Aorta (tissue), 5 donors: ENCODE measurements around the gene NFX1. TPM values are rescaled to one million over a fixed set of nuclear protein-coding genes. Genes with fewer than 3 reads are reported as not detected.
"Not testable (repeated sequence)": the region's sequence is repeated elsewhere in the genome, so short reads cannot be mapped to it uniquely, and the experiment has no call there.

Experiments used
- ATAC-seq: fragments of 200-7000 bp; cut with Tn5 transposase; one replicate; pipeline ENCODE4 v1.9.1; 2022; ENCODE audit warnings: moderate library complexity; ENCODE audit not compliant: low FRiP score
- DNase-seq, 2 donors: peaks; one replicate each; pipeline ENCODE4 v3.0.0-alpha.2; 2020
- H3K27ac ChIP-seq, 2 donors: one replicate each; pipeline ENCODE4 v1.5.1; 2013; ENCODE audit warnings: low read length in 2 of 2, mild to moderate bottlenecking in 2 of 2, moderate library complexity in 2 of 2, control low read depth in 1 of 2, inconsistent platforms in 1 of 2, low read depth in 1 of 2
- H3K27me3 ChIP-seq, 2 donors: one replicate each; pipeline ENCODE4 v1.6.1; 2013; ENCODE audit warnings: control low read depth in 1 of 2, low read length in 1 of 2, mild to moderate bottlenecking in 1 of 2, moderate library complexity in 1 of 2; ENCODE audit not compliant: insufficient read depth in 2 of 2, control insufficient read depth in 1 of 2
- H3K36me3 ChIP-seq, 2 donors: one replicate each; pipeline ENCODE4 v1.6.1; 2013; ENCODE audit warnings: control low read depth in 1 of 2, low read length in 1 of 2, mild to moderate bottlenecking in 1 of 2; ENCODE audit not compliant: insufficient read depth in 2 of 2, control insufficient read depth in 1 of 2
- H3K4me1 ChIP-seq, 2 donors: one replicate each; pipeline ENCODE4 v1.6.1; 2013; ENCODE audit warnings: low read length in 2 of 2, control low read depth in 1 of 2, mild to moderate bottlenecking in 1 of 2, moderate library complexity in 1 of 2; ENCODE audit not compliant: insufficient read depth in 2 of 2, control insufficient read depth in 1 of 2
- H3K4me3 ChIP-seq, 2 donors: one replicate each; pipeline ENCODE4 v1.5.1; 2013; ENCODE audit warnings: low read length in 2 of 2, control low read depth in 1 of 2, mild to moderate bottlenecking in 1 of 2
- H3K9me3 ChIP-seq: one replicate; pipeline ENCODE4 v1.6.1; 2013; ENCODE audit warnings: mild to moderate bottlenecking, low read length; ENCODE audit not compliant: control insufficient read depth
- WGBS, 2 donors: extraction: QIAGEN DNeasy Blood & Tissue Kit; methylation state at CpG; one replicate each; pipeline ENCODE4 v1.1.7; 2013; 5-methylcytosine and 5-hydroxymethylcytosine counted together
- intact Hi-C, 2 donors: fragments of 100-400 bp; cut with DNase I; formaldehyde crosslinking; loops; one replicate each; pipeline versions ENCODE4 v1.14.2 to v1.15.0; 2022
- polyA plus RNA-seq, 2 donors: library from polyadenylated mRNA; stranded (reverse); fragments of 200-250 nt; gene quantifications; one replicate each; pipeline ENCODE4 v1.2.3, GENCODE V29; 2013
- total RNA-seq, 2 donors: library from RNA; stranded (reverse); fragmentation: NEBNext Ultra II Directional; extraction: Animal tissue kit (Norgen Biotek cat#: 25700); gene quantifications; one replicate each; pipeline ENCODE4 v1.2.1, GENCODE V29; 2021
- donor health status: healthy with polysubstance abuse.
- donor health status: Bipolar disorder and iron deficiency.
- donor health status: DM: no; HTN: no; CAD: no.
- donor health status: DM: no; HTN: no; CAD: no.
- donor health status: DM: yes; HTN: yes; CAD: no.

The NFX1 gene
- total and polyA plus RNA-seq, 4 donors: 21.4 to 38.3 (median 29.7) TPM

DNA sequence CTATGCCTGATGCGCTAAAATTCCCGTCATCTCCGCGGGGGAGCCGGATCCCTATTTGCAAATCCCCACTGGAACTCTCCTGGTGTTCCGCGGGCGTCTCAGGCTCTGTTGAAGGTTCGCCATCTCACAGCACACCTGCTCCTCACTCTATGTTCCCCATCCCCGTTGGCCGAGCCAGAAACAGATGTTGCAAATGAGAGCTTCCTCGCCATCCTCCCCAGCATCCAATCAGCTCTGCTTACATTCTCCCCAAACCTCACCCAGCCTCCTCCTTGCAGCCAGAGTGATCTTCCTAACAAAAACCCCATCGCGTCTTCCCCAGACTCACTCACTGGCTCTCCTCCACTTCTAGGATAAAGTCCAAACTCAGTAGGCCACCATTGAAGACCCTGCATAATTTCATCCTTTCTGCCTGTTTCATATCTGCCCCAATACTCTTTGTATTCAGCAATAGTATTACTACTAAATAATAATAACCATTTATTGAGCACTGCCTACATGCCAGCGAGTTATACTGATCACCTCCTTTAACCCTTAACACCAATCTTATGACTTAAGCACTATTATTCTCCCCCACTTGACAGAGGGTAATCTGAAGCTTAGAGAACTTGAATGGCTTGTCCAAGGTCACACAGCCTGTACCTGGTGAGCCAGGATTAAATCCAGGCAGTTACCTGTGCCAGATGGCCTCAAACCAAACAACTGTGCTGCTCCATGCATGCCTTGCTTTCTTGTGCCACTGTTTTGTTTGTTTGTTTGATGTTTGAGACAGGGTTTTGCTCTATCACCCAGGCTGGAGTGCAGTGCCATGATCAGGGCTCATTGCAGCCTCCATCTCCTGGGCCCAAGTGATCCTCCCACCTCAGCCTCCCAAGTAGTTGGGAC is 98.0 kb downstream of the NFX1 start:
- WGBS, 2 donors: 86 to 87% methylated on average over 15 of the region's 15 CpGs
- DNase-seq: no peak
- no peaks in the 10 kb centered on the region for H3K9me3 ChIP-seq
- intact Hi-C loops: no loop called here
- no peaks in the 10 kb centered on the region for H3K27me3 ChIP-seq
- no peaks in the 10 kb centered on the region for H3K36me3 ChIP-seq
- no peaks in the 10 kb centered on the region for H3K4me1 ChIP-seq
- H3K27ac ChIP-seq: no peak overlapping the region
- H3K4me3 ChIP-seq: no peak overlapping the region
- no peak for ATAC-seq

DNA sequence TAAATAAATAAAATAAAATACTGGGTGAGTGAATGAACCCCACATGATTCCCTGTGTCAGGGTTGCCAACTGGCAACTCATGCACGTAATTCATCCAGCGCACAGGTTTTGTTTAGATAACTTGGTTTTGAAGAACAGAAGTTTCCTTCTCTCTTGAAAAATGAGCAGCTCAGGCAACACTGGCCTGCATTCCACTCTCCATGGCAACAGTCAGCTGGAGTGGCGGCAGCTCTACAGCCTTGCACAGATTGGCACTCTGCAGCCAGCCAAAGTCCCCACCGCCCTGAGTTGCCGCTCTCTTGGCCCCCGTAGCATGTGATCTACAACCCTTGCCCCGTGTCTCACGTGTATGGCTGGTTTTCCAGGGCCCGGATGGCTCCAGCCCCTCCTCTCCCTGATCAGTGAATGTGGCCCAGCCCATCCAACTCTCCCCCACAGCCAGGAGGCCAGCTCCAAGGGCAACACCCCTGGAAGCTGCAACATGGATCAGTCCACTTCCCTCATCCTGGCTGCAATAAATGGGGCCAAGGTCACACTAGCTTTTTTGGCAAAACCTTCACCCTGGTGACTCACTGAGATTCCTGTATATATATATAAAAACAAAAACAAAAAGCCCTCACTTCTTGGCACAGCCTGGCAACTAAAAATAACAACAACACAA is 100.9 kb downstream of the NFX1 start:
- intact Hi-C loops, H3K9me3 ChIP-seq, ATAC-seq, H3K4me3 ChIP-seq, H3K4me1 ChIP-seq, H3K36me3 ChIP-seq, H3K27me3 ChIP-seq: not testable (repeated sequence)
- peak; percentile 86 to 87 for DNase-seq
- H3K27ac ChIP-seq: peak overlapping the region in 1 of 2 donors; percentile 77
- 2% methylated on average over 8 to 9 of the region's 9 CpGs for WGBS, 2 donors

DNA sequence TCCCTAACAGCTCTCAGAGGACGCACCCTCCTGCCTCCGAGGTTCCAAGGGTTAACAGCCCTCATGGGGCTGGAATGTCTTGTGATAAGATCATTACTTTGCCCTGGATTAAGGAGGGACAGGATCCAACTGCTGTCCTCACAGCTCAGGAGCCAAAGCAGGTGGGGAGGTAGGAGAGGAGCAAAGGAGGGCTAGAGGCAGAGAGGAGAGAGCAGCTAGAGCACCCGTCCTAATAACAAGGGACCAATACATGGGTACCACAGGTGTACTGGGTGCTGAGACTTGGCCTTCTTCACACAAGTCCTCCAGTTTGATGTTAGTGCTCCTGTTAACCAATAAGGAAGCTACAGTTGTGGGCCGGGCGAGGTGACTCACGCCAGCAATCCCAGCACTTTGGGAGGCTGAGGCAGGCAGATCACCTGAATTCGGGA is 102.3 kb downstream of the NFX1 start:
- H3K36me3 ChIP-seq, H3K4me1 ChIP-seq, H3K27me3 ChIP-seq, intact Hi-C loops, DNase-seq, H3K9me3 ChIP-seq, H3K27ac ChIP-seq, ATAC-seq, H3K4me3 ChIP-seq: not testable (repeated sequence)
- WGBS, 2 donors: 53% methylated on average over 7 of the region's 7 CpGs

- ATAC-seq: no peak
- no peak for DNase-seq
- H3K36me3 ChIP-seq: no peaks in the 10 kb centered on the region
- no peak overlapping the region for H3K4me3 ChIP-seq
- H3K4me1 ChIP-seq: no peaks in the 10 kb centered on the region
- no peak overlapping the region for H3K27ac ChIP-seq
- 81 to 87% methylated on average over 11 of the region's 11 CpGs for WGBS, 2 donors
- H3K27me3 ChIP-seq: no peaks in the 10 kb centered on the region
- H3K9me3 ChIP-seq: no peaks in the 10 kb centered on the region
- intact Hi-C loops: no loop called here
Observed at GRCh38 chr9:33393581-33393980, 103.3 kb downstream of the NFX1 start.

DNA sequence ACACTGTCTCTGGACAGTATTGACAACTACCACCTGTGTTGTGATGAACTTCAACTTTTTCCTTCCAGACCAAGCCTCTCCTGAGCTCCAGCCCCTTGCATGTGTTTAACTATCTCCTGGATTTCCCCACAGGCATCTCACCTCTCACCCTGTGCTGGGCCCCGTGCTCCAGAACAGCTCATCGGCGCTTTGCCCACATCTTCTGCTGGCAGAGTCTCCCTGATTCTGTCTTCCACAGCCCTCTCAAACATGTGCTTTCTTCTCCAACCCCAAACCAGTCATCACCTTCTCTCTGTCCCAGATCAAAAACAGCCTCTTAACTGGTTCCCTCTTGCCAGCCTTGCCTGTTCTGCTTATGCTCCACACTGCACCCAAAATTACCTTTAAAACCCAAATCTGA is 103.7 kb downstream of the NFX1 start:
- H3K27ac ChIP-seq, H3K9me3 ChIP-seq, DNase-seq, ATAC-seq, H3K36me3 ChIP-seq, intact Hi-C loops, H3K27me3 ChIP-seq, H3K4me1 ChIP-seq, H3K4me3 ChIP-seq: not testable (repeated sequence)
- 78 to 93% methylated on average over 3 of the region's 3 CpGs for WGBS, 2 donors

DNA sequence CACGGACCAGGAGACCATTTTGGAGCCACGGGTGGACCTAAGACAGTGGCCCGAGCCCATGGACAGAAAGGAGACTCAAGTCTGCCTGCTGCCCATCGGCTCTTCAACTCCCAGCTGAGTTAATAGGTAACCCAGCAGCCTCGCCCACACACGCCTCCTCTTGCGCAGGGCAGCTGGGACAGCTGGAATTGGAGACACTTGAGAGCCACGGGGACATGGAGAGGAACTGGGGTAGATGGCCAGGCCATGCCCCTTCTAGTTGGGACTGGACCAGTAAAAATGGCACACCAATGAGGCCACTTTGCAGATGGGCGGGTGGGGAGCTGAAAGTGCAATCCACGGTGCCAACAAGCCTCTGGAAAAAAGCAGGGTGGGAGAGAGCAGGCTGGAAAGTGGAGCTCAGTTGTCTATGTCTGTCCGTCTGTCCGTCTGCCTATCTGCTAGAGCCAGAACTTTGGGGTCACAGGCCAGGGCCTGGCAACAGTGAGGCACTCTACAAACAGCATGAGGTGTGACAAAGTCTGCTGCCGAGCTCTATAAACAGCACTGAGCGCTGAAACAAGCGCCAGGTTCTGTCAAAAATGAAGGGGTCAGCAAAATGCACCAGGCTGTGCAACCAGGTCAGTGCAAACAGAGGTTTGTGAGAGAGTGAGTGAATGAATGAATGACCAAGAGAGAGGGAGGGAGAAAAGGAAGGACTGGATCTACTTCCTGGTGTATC is 105.0 kb downstream of the NFX1 start:
- H3K27me3 ChIP-seq, DNase-seq, ATAC-seq, H3K4me3 ChIP-seq, H3K36me3 ChIP-seq, H3K27ac ChIP-seq, intact Hi-C loops, H3K9me3 ChIP-seq, H3K4me1 ChIP-seq: not testable (repeated sequence)
- WGBS, 2 donors: 84 to 88% methylated on average over 15 of the region's 15 CpGs

- ATAC-seq, H3K27me3 ChIP-seq, H3K4me3 ChIP-seq, DNase-seq, intact Hi-C loops, H3K9me3 ChIP-seq, H3K27ac ChIP-seq, H3K36me3 ChIP-seq, H3K4me1 ChIP-seq: not testable (repeated sequence)
- 87 to 88% methylated on average over 2 to 3 of the region's 4 CpGs for WGBS, 2 donors
Observed at GRCh38 chr9:33397801-33398200, 107.5 kb downstream of the NFX1 start.

GRCh38 chr9:33399047-33399446 is 108.7 kb downstream of the NFX1 start:
- H3K4me1 ChIP-seq, H3K36me3 ChIP-seq, H3K4me3 ChIP-seq, ATAC-seq, H3K27me3 ChIP-seq, DNase-seq, intact Hi-C loops, H3K27ac ChIP-seq, H3K9me3 ChIP-seq: not testable (repeated sequence)
- WGBS, 2 donors: 84 to 89% methylated on average over 4 of the region's 4 CpGs
